Measurements from ENCODE around the gene ANK2.

ANK2 gene

GRCh38 chr4:113169368-113169767 is 119.9 kb downstream of the ANK2 start:
- Histone ChIP-seq H3K4me3 (ENCODE audit: low read length, poor library complexity, severe bottlenecking) (no peak overlapping the region), H3K79me2 (ENCODE audit: insufficient read depth, low read length) (no peaks in the 10 kb centered on the region), H3K27me3 (ENCODE audit: insufficient read depth, low read length, poor library complexity, severe bottlenecking) (no peaks in the 10 kb centered on the region), H2AFZ (ENCODE audit: low read length) (no peak overlapping the region), H4K20me1 (ENCODE audit: insufficient read depth, low read length, poor library complexity, severe bottlenecking) (no peaks in the 10 kb centered on the region), H3F3A (ENCODE audit: low read depth) (no peaks in the 10 kb centered on the region), H3K9me3 (ENCODE audit: insufficient read depth, low read depth, low read length) (no peaks in the 10 kb centered on the region), H3K36me3 (ENCODE audit: insufficient read depth, low read length) (no peaks in the 10 kb centered on the region), H3K9ac (ENCODE audit: low read depth, low read length, poor library complexity, severe bottlenecking) (no peak overlapping the region), H3K4me1 (ENCODE audit: insufficient read depth, low read length, poor library complexity, severe bottlenecking) (no peaks in the 10 kb centered on the region), H3K4me2 (ENCODE audit: low read depth, low read length, poor library complexity, severe bottlenecking) (no peak overlapping the region), H3K9me2 (replicated peaks; ENCODE audit: low read depth, low read length) (no peaks in the 10 kb centered on the region)
- TF ChIP-seq CTCF (conservative IDR thresholded peaks at IDR 0.05; ENCODE audit: low read length) (no peak), EZH2phosphoT487 (IDR thresholded peaks at IDR 0.05; ENCODE audit: borderline replicate concordance) (no peak)

GRCh38 chr4:113170115-113170804 is 120.8 kb downstream of the ANK2 start:
- Histone ChIP-seq H3K36me3 (ENCODE audit: insufficient read depth, low read length) (no peaks in the 10 kb centered on the region), H3F3A (ENCODE audit: low read depth) (no peaks in the 10 kb centered on the region), H3K79me2 (ENCODE audit: insufficient read depth, low read length) (no peaks in the 10 kb centered on the region), H3K4me2 (ENCODE audit: low read depth, low read length, poor library complexity, severe bottlenecking) (no peak overlapping the region), H3K4me3 (ENCODE audit: low read length, poor library complexity, severe bottlenecking) (no peak overlapping the region), H2AFZ (ENCODE audit: low read length) (no peak overlapping the region), H3K9me3 (ENCODE audit: insufficient read depth, low read depth, low read length) (no peaks in the 10 kb centered on the region), H3K27me3 (ENCODE audit: insufficient read depth, low read length, poor library complexity, severe bottlenecking) (no peaks in the 10 kb centered on the region), H3K9me2 (replicated peaks; ENCODE audit: low read depth, low read length) (no peaks in the 10 kb centered on the region), H3K4me1 (ENCODE audit: insufficient read depth, low read length, poor library complexity, severe bottlenecking) (no peaks in the 10 kb centered on the region), H4K20me1 (ENCODE audit: insufficient read depth, low read length, poor library complexity, severe bottlenecking) (no peaks in the 10 kb centered on the region), H3K9ac (ENCODE audit: low read depth, low read length, poor library complexity, severe bottlenecking) (no peak overlapping the region)
- no peak for TF ChIP-seq CTCF (conservative IDR thresholded peaks at IDR 0.05; ENCODE audit: low read length)
- no peak for TF ChIP-seq EZH2phosphoT487 (IDR thresholded peaks at IDR 0.05; ENCODE audit: borderline replicate concordance)

GRCh38 chr4:113170805-113171468 is 121.5 kb downstream of the ANK2 start:
- Histone ChIP-seq H4K20me1 (ENCODE audit: insufficient read depth, low read length, poor library complexity, severe bottlenecking) (no peaks in the 10 kb centered on the region), H2AFZ (ENCODE audit: low read length) (no peak overlapping the region), H3K9ac (ENCODE audit: low read depth, low read length, poor library complexity, severe bottlenecking) (no peak overlapping the region), H3K9me3 (ENCODE audit: insufficient read depth, low read depth, low read length) (no peaks in the 10 kb centered on the region), H3K9me2 (replicated peaks; ENCODE audit: low read depth, low read length) (no peaks in the 10 kb centered on the region), H3F3A (ENCODE audit: low read depth) (no peaks in the 10 kb centered on the region), H3K4me3 (ENCODE audit: low read length, poor library complexity, severe bottlenecking) (no peak overlapping the region), H3K4me1 (ENCODE audit: insufficient read depth, low read length, poor library complexity, severe bottlenecking) (no peaks in the 10 kb centered on the region), H3K27me3 (ENCODE audit: insufficient read depth, low read length, poor library complexity, severe bottlenecking) (no peaks in the 10 kb centered on the region), H3K36me3 (ENCODE audit: insufficient read depth, low read length) (no peaks in the 10 kb centered on the region), H3K4me2 (ENCODE audit: low read depth, low read length, poor library complexity, severe bottlenecking) (no peak overlapping the region), H3K79me2 (ENCODE audit: insufficient read depth, low read length) (no peaks in the 10 kb centered on the region)
- TF ChIP-seq EZH2phosphoT487 (IDR thresholded peaks at IDR 0.05; ENCODE audit: borderline replicate concordance): no peak
- no peak for TF ChIP-seq CTCF (conservative IDR thresholded peaks at IDR 0.05; ENCODE audit: low read length)

All from Loucy (cell line).